ENCODE results near the gene FGD4. TPM values are rescaled to one million over a fixed set of nuclear protein-coding genes. Genes with fewer than 3 reads are reported as not detected.
"Not testable (repeated sequence)": the region's sequence is repeated elsewhere in the genome, so short reads cannot be mapped to it uniquely, and the experiment has no call there.

FGD4 gene
- total and polyA plus RNA-seq, 2 experiments from 2014 or later: 1.1 to 3.4 TPM

DNA sequence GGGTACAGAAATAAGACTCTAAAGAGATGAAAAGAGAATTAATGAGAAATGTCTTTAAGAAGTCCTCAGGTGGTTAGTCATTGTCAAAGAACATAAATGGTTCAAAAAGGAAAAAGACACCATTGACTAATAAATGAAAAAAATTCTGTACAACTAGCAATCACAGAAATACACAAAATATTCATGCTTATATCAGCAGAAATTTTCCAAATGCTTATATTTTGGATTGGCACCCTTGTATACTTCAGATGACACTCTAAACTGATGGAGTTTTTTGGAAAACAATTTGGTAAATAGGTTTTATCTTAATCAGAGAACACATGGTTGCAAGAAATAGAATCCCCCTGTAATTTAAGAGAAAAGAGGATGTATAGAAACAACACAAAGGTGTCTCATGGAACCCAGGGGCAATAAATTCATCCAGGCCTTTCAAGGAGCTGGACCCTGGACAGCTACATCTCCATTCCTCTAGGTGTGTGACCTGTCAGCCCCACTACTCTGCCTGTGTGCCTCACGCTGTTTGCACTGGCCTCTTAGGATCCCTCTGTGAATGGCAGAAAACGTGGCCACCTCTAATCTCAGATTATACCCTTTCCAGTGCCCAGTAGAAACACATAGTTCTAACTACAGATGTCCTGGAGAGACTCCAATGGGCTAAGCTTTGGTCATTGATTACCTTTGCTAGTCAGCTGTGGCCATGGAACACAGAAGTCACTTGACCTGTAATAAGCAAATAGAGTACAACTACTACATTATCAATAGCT is 110.2 kb downstream of the FGD4 start:
- Histone ChIP-seq H3K9me3 (ENCODE audit: low read depth) (no peaks in the 10 kb centered on the region), H3K9me2 (ENCODE audit: insufficient read depth) (no peaks in the 10 kb centered on the region), H3K27me3 (replicated peaks; ENCODE audit: insufficient read depth) (no peaks in the 10 kb centered on the region), H3F3A (ENCODE audit: insufficient read depth) (no peaks in the 10 kb centered on the region), H3K4me3 (no peak overlapping the region), H4K20me1 (ENCODE audit: insufficient read depth) (no peaks in the 10 kb centered on the region), H3K9ac (no peak overlapping the region), H3K4me1 (ENCODE audit: insufficient read depth) (no peaks in the 10 kb centered on the region), H3K36me3 (ENCODE audit: low read depth) (no peaks in the 10 kb centered on the region), H3K79me2 (ENCODE audit: insufficient read depth) (no peaks in the 10 kb centered on the region), H3K27ac (no peak overlapping the region), H3K4me2 (ENCODE audit: unreplicated experiment) (no peak overlapping the region), H2AFZ (no peak overlapping the region)
- in situ Hi-C loops (cut with MboI): no loop called here
- TF ChIP-seq EZH2 (IDR thresholded peaks at IDR 0.05; ENCODE audit: insufficient read depth, poor library complexity, severe bottlenecking): no peak
- TF ChIP-seq EZH2phosphoT487 (IDR thresholded peaks at IDR 0.05; ENCODE audit: insufficient read depth, low read depth): no peak
- 64 to 66% methylated on average over 2 of the region's 2 CpGs for WGBS, 2 experiments (ENCODE audit: low coverage in 1 of 2, low lambda C conversion rate in 2 of 2, missing lambda C conversion rate in 2 of 2)
- no peak for DNase-seq

DNA sequence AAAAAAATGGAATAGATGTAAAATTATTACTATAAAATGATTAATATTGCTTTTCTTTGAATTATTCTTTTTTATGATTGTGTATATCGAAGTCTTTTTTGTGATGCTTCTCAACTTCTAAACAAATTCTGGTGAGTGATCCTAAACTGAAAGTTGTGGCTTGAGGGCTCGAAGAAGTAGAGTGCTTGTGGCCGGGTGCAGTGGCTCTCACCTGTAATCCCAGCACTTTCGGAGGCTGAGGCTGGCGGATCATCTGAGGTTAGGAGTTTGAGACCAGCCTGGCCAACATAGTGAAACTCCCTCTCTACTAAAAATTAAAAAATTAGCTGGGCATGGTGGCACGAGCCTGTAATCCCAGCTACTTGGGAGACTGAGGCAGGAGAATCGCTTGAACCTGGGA is 112.6 kb downstream of the FGD4 start:
- H3K79me2 ChIP-seq (ENCODE audit: insufficient read depth); H3K9ac ChIP-seq; H3K27me3 ChIP-seq (replicated peaks; ENCODE audit: insufficient read depth); H2AFZ ChIP-seq; H3K9me3 ChIP-seq (ENCODE audit: low read depth); H3K4me1 ChIP-seq (ENCODE audit: insufficient read depth); H3K27ac ChIP-seq; H3K9me2 ChIP-seq (ENCODE audit: insufficient read depth); in situ Hi-C loops (cut with MboI); H3K36me3 ChIP-seq (ENCODE audit: low read depth); DNase-seq; H4K20me1 ChIP-seq (ENCODE audit: insufficient read depth); H3K4me2 ChIP-seq (ENCODE audit: unreplicated experiment); H3K4me3 ChIP-seq; H3F3A ChIP-seq (ENCODE audit: insufficient read depth): not testable (repeated sequence)
- 86 to 87% methylated on average over 7 of the region's 7 CpGs for WGBS, 2 experiments (ENCODE audit: low coverage in 1 of 2, low lambda C conversion rate in 2 of 2, missing lambda C conversion rate in 2 of 2)

DNA sequence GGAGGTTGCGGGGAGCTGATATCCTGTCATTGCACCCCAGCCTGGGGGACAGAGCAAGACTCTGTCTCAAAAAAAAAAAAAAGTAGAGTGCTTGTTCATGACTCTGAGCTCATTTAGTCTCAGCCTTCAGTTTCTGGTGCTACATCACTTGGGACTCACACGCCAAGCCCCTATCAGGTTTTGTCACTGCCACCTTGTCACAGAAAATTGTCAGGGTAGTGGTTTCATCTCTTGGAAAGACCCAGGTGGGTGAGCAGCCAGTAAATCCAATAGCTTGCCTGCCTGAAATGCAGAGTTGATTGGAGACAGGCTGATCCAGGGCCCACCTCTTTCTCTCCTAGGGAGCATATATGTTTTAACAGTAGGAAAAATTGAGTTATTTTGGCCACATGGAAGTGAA is 113.0 kb downstream of the FGD4 start:
- no peaks in the 10 kb centered on the region for H3K9me2 ChIP-seq (ENCODE audit: insufficient read depth)
- no peaks in the 10 kb centered on the region for H3F3A ChIP-seq (ENCODE audit: insufficient read depth)
- no peak overlapping the region for H3K27ac ChIP-seq
- no peaks in the 10 kb centered on the region for H3K4me1 ChIP-seq (ENCODE audit: insufficient read depth)
- in situ Hi-C loops (cut with MboI): no loop called here
- no peak overlapping the region for H3K4me2 ChIP-seq (ENCODE audit: unreplicated experiment)
- no peak for DNase-seq
- no peak overlapping the region for H3K9ac ChIP-seq
- 67 to 81% methylated on average over 2 of the region's 2 CpGs for WGBS, 2 experiments (ENCODE audit: low coverage in 1 of 2, low lambda C conversion rate in 2 of 2, missing lambda C conversion rate in 2 of 2)
- no peak overlapping the region for H3K4me3 ChIP-seq
- H3K27me3 ChIP-seq (replicated peaks; ENCODE audit: insufficient read depth): no peaks in the 10 kb centered on the region
- H2AFZ ChIP-seq: no peak overlapping the region
- H3K36me3 ChIP-seq (ENCODE audit: low read depth): no peaks in the 10 kb centered on the region
- no peaks in the 10 kb centered on the region for H3K9me3 ChIP-seq (ENCODE audit: low read depth)
- H4K20me1 ChIP-seq (ENCODE audit: insufficient read depth): no peaks in the 10 kb centered on the region
- H3K79me2 ChIP-seq (ENCODE audit: insufficient read depth): no peaks in the 10 kb centered on the region
- no peak for TF ChIP-seq EZH2 (IDR thresholded peaks at IDR 0.05; ENCODE audit: insufficient read depth, poor library complexity, severe bottlenecking)
- no peak for TF ChIP-seq EZH2phosphoT487 (IDR thresholded peaks at IDR 0.05; ENCODE audit: insufficient read depth, low read depth)

DNA sequence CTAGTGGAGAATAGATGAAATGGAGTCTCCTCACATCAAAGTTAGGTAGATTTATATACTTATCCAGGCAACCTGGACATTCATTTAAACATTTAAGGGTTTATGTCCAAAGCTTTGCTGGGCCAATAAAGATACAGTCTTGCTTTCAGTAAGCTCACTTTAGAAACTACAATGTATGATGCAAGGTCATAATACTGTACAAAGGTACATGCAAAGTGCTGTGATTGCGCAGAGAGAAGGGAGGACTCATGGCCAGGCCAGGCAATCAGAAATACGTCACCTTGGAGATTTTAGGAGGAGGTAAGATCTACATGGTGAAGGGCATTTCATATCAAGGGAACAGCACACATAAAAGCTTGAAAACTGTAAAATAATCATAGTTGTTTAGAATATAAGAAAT is 113.6 kb downstream of the FGD4 start:
- DNase-seq: no peak
- no peak overlapping the region for H3K4me3 ChIP-seq
- TF ChIP-seq EZH2phosphoT487 (IDR thresholded peaks at IDR 0.05; ENCODE audit: insufficient read depth, low read depth): no peak
- TF ChIP-seq EZH2 (IDR thresholded peaks at IDR 0.05; ENCODE audit: insufficient read depth, poor library complexity, severe bottlenecking): no peak
- no peak overlapping the region for H3K9ac ChIP-seq
- 89 to 95% methylated on average over 2 of the region's 2 CpGs for WGBS, 2 experiments (ENCODE audit: low coverage in 1 of 2, low lambda C conversion rate in 2 of 2, missing lambda C conversion rate in 2 of 2)
- no peaks in the 10 kb centered on the region for H3K27me3 ChIP-seq (replicated peaks; ENCODE audit: insufficient read depth)
- no peaks in the 10 kb centered on the region for H3K36me3 ChIP-seq (ENCODE audit: low read depth)
- H4K20me1 ChIP-seq (ENCODE audit: insufficient read depth): no peaks in the 10 kb centered on the region
- no peaks in the 10 kb centered on the region for H3K9me2 ChIP-seq (ENCODE audit: insufficient read depth)
- H3K4me2 ChIP-seq (ENCODE audit: unreplicated experiment): no peak overlapping the region
- H2AFZ ChIP-seq: no peak overlapping the region
- H3K79me2 ChIP-seq (ENCODE audit: insufficient read depth): no peaks in the 10 kb centered on the region
- H3F3A ChIP-seq (ENCODE audit: insufficient read depth): no peaks in the 10 kb centered on the region
- H3K27ac ChIP-seq: no peak overlapping the region
- in situ Hi-C loops (cut with MboI): no loop called here
- H3K9me3 ChIP-seq (ENCODE audit: low read depth): no peaks in the 10 kb centered on the region
- no peaks in the 10 kb centered on the region for H3K4me1 ChIP-seq (ENCODE audit: insufficient read depth)

All from GM23248 (cell line).